H1 (cell line): Measurements from ENCODE around the gene EGR1. TPM values are rescaled to one million over a fixed set of nuclear protein-coding genes. Genes with fewer than 3 reads are reported as not detected.
A peak's percentile ranks its signal among the peaks of the same experiment; 100 is the strongest.

ENCODE experiments used
- CTCF ChIA-PET: fragments of 300-600 bp; sonication (Branson Sonifier 250); formaldehyde crosslinking; loops from one replicate; lab custom pipeline; 2021; ENCODE audit not compliant: partially characterized antibody; lab: Charles Lee
- POLR2A ChIA-PET: fragments of 300-600 bp; sonication (Branson Sonifier 250); formaldehyde crosslinking; loops from one replicate; lab custom pipeline; 2021; ENCODE audit warnings: inconsistent platforms; ENCODE audit not compliant: partially characterized antibody; lab: Charles Lee
- DNase-seq, 2 experiments: peaks; one replicate each; pipeline versions ENCODE4 v3.0.0 to v3.0.0-alpha.2; 2010 to 2022; ENCODE audit warnings: low spot score in 2 of 2, low read depth in 1 of 2, mixed read lengths in 1 of 2
- FAIRE-seq: peaks from 2 replicates; lab custom pipeline; 2011; peaks lifted over from hg19 to GRCh38; lab: Jason Lieb, UNC
- H2AFZ ChIP-seq: 2 replicates; pipeline ENCODE4 v1.8.1; 2012; ENCODE audit warnings: low read length, inconsistent platforms
- H2AK5ac ChIP-seq: 2 replicates; pipeline ENCODE4 v1.6.1; 2013; ENCODE audit warnings: low read depth, low read length
- H2BK120ac ChIP-seq: replicated peaks from 2 replicates; pipeline ENCODE3; 2013; ENCODE audit warnings: low read depth, low read length, inconsistent platforms
- H2BK12ac ChIP-seq: 2 replicates; pipeline ENCODE4 v1.6.1; 2013; ENCODE audit warnings: low read depth, low read length
- H2BK15ac ChIP-seq: 2 replicates; pipeline ENCODE4 v1.6.1; 2013; ENCODE audit warnings: low read length
- H2BK20ac ChIP-seq: 2 replicates; pipeline ENCODE4 v1.6.1; 2013; ENCODE audit warnings: low read length
- H2BK5ac ChIP-seq: 2 replicates; pipeline ENCODE4 v1.6.1; 2013; ENCODE audit warnings: low read depth, low read length
- H3K14ac ChIP-seq: 2 replicates; pipeline ENCODE4 v1.6.1; 2013; ENCODE audit warnings: inconsistent platforms; ENCODE audit not compliant: insufficient read length
- H3K18ac ChIP-seq: 2 replicates; pipeline ENCODE4 v1.6.1; 2013; ENCODE audit warnings: low read length; ENCODE audit errors: extremely low read depth
- H3K23ac ChIP-seq: 2 replicates; pipeline ENCODE4 v1.6.1; 2013; ENCODE audit warnings: inconsistent platforms; ENCODE audit not compliant: insufficient read length
- H3K23me2 ChIP-seq: 2 replicates; pipeline ENCODE4 v1.6.1; 2013; ENCODE audit warnings: low read depth, low read length
- H3K27ac ChIP-seq: 2 replicates; pipeline ENCODE4 v1.6.1; 2011; ENCODE audit warnings: low read depth, low read length, inconsistent platforms
- H3K27me3 ChIP-seq, 4 experiments: replicated peaks in 1 of 4; 1 replicate in 1 of 4; 2 replicates in 3 of 4; pipeline versions ENCODE4 v1.6.1 to v1.8.1; 2011 to 2013; ENCODE audit warnings: low read length in 3 of 4, mild to moderate bottlenecking in 3 of 4, inconsistent platforms in 2 of 4, mixed read lengths in 2 of 4, moderate library complexity in 1 of 4; ENCODE audit not compliant: control insufficient read depth in 3 of 4, insufficient read depth in 3 of 4; ENCODE audit errors: extremely low read depth in 1 of 4
- H3K36me3 ChIP-seq, 4 experiments: 2 replicates each; pipeline versions ENCODE4 v1.6.1 to v1.8.1; 2011 to 2013; ENCODE audit warnings: mild to moderate bottlenecking in 4 of 4, low read length in 3 of 4, moderate library complexity in 2 of 4, control low read depth in 1 of 4, inconsistent platforms in 1 of 4; ENCODE audit not compliant: insufficient read depth in 4 of 4, control insufficient read depth in 2 of 4
- H3K4ac ChIP-seq: replicated peaks from 2 replicates; pipeline ENCODE3; 2013; ENCODE audit warnings: low read length, low read depth, mixed read lengths, inconsistent platforms; ENCODE audit not compliant: insufficient read length
- H3K4me1 ChIP-seq, 4 experiments: replicated peaks in 1 of 4; 1 replicate in 1 of 4; 2 replicates in 3 of 4; pipeline versions ENCODE4 v1.6.1 to v1.8.1; 2011 to 2013; ENCODE audit warnings: low read length in 3 of 4, inconsistent platforms in 2 of 4, mixed read lengths in 1 of 4; ENCODE audit not compliant: insufficient read depth in 4 of 4, control insufficient read depth in 3 of 4
- H3K4me2 ChIP-seq, 2 experiments: 2 replicates each; pipeline versions ENCODE4 v1.6.1 to v1.8.1; 2011 to 2013; ENCODE audit warnings: low read depth in 2 of 2, low read length in 2 of 2, control low read depth in 1 of 2, inconsistent platforms in 1 of 2, mild to moderate bottlenecking in 1 of 2; ENCODE audit not compliant: insufficient read depth in 1 of 2
- H3K4me3 ChIP-seq, 4 experiments: fragments of 200-600, 300-600 bp in 1 of 4; sonication (generic), shearing (Covaris generic), sonication (Bioruptor Twin) in 1 of 4; 2 replicates each; pipeline versions ENCODE4 v1.5.1 to v1.8.1; 2011 to 2016; ENCODE audit warnings: low read length in 4 of 4, low read depth in 3 of 4, control low read depth in 2 of 4, inconsistent platforms in 2 of 4, mild to moderate bottlenecking in 2 of 4, mixed read lengths in 1 of 4, moderate library complexity in 1 of 4; ENCODE audit not compliant: insufficient read depth in 2 of 4; ENCODE audit errors: extremely low read depth in 1 of 4
- H3K56ac ChIP-seq: replicated peaks from 2 replicates; pipeline ENCODE3; 2013; ENCODE audit warnings: low read depth, mild to moderate bottlenecking, mixed read lengths, low read length, inconsistent platforms; ENCODE audit not compliant: insufficient read length
- H3K79me1 ChIP-seq: 2 replicates; pipeline ENCODE4 v1.6.1; 2013; ENCODE audit warnings: low read depth, low read length, control low read depth
- H3K79me2 ChIP-seq, 2 experiments: 2 replicates each; pipeline versions ENCODE4 v1.6.1 to v1.8.1; 2012 to 2013; ENCODE audit warnings: low read length in 2 of 2, mild to moderate bottlenecking in 2 of 2, inconsistent platforms in 1 of 2; ENCODE audit not compliant: insufficient read depth in 2 of 2, control insufficient read depth in 1 of 2
- H3K9ac ChIP-seq, 4 experiments: replicated peaks in 1 of 4; 1 replicate in 1 of 4; 2 replicates in 3 of 4; pipeline versions ENCODE4 v1.6.1 to v1.8.1; 2011 to 2013; ENCODE audit warnings: low read depth in 3 of 4, low read length in 3 of 4, control low read depth in 2 of 4, mild to moderate bottlenecking in 2 of 4, moderate library complexity in 2 of 4, inconsistent platforms in 1 of 4; ENCODE audit errors: extremely low read depth in 1 of 4
- H3K9me3 ChIP-seq, 2 experiments: 2 replicates each; pipeline versions ENCODE4 v1.6.1 to v1.8.1; 2012 to 2013; ENCODE audit warnings: mild to moderate bottlenecking in 2 of 2, moderate library complexity in 2 of 2, control low read depth in 1 of 2, inconsistent platforms in 1 of 2, low read depth in 1 of 2, low read length in 1 of 2, mixed read lengths in 1 of 2; ENCODE audit not compliant: insufficient read depth in 2 of 2
- H4K20me1 ChIP-seq, 2 experiments: replicated peaks in 1 of 2; 2 replicates each; pipeline versions ENCODE3 to v1.8.1; 2011 to 2013; ENCODE audit warnings: inconsistent platforms in 2 of 2, low read length in 2 of 2, mild to moderate bottlenecking in 1 of 2; ENCODE audit not compliant: insufficient read depth in 2 of 2, control insufficient read depth in 1 of 2
- H4K5ac ChIP-seq: 2 replicates; pipeline ENCODE4 v1.6.1; 2013; ENCODE audit warnings: low read length, low read depth, mixed read lengths, inconsistent platforms; ENCODE audit not compliant: insufficient read length
- H4K8ac ChIP-seq: 2 replicates; pipeline ENCODE4 v1.8.0; 2013; ENCODE audit warnings: mild to moderate bottlenecking, moderate library complexity, low read length, inconsistent platforms; ENCODE audit not compliant: insufficient read depth; ENCODE audit errors: extremely low read depth
- H4K91ac ChIP-seq: replicated peaks from 2 replicates; pipeline ENCODE3; 2013; ENCODE audit warnings: low read length, mixed read lengths, inconsistent platforms; ENCODE audit not compliant: insufficient read length
- GABPA ChIP-seq: IDR thresholded peaks from 2 replicates; pipeline ENCODE4 v1.6.1; 2011; ENCODE audit warnings: mild to moderate bottlenecking, low read length, moderate library complexity, borderline replicate concordance; ENCODE audit not compliant: insufficient read depth
- MAFK ChIP-seq: IDR thresholded peaks from 2 replicates; pipeline ENCODE4 v1.6.1; 2012; ENCODE audit warnings: low read depth, mild to moderate bottlenecking, improper control_type of control experiment, low read length
- SIN3A ChIP-seq, 2 experiments: IDR thresholded peaks in 1 of 2; conservative IDR thresholded peaks in 1 of 2; 2 replicates each; pipeline ENCODE4 v1.6.1; 2011 to 2012; ENCODE audit warnings: low read length in 2 of 2, improper control_type of control experiment in 1 of 2, low read depth in 1 of 2, mild to moderate bottlenecking in 1 of 2
- SP2 ChIP-seq: IDR thresholded peaks from 2 replicates; pipeline ENCODE4 v1.6.1; 2012; ENCODE audit warnings: mild to moderate bottlenecking, low read length, inconsistent platforms
- whole genome bisulfite sequencing, 2 experiments: shearing (Covaris generic) in 1 of 2; methylation state at CpG; one replicate each; pipeline versions ENCODE4 v1.1.6 to v1.1.7; 2013 to 2015; ENCODE audit warnings: low lambda C conversion rate in 2 of 2, mixed read lengths in 2 of 2, inconsistent platforms in 1 of 2, low coverage in 1 of 2, missing lambda C conversion rate in 1 of 2; ENCODE audit not compliant: insufficient replicate concordance in 2 of 2, insufficient coverage in 1 of 2, insufficient read length in 1 of 2; ENCODE audit errors: extremely low coverage in 1 of 2, missing lambda C conversion rate in 1 of 2; 5-methylcytosine and 5-hydroxymethylcytosine counted together
- polyA plus RNA-seq, 7 experiments: library from polyadenylated mRNA; depleted of rRNA in 3 of 7; stranded (reverse) in 5 of 7; unstranded in 2 of 7; fragments of >200 nt in 5 of 7; fragments of 200-250 nt in 2 of 7; gene quantifications; 1 replicate in 5 of 7; 2 replicates in 1 of 7; 4 replicates in 1 of 7; pipeline versions ENCODE4 v1.2.1 to v1.2.3, GENCODE V29; 2011 to 2013; ENCODE audit warnings: missing spikeins in 2 of 7, mixed read lengths in 2 of 7
- total RNA-seq: library from RNA; stranded (reverse); fragmentation: NEBNext Ultra II Directional; extraction: Animal tissue kit (Norgen Biotek cat#: 25700); gene quantifications from 2 replicates; pipeline ENCODE4 v1.2.1, GENCODE V29; 2021
- TF ChIP-seq, protein P1 (sequence below): IDR thresholded peaks from 2 replicates; pipeline ENCODE4 v1.6.1; 2011; ENCODE audit warnings: low read length, improper control_type of control experiment
- TF ChIP-seq, protein P2 (sequence below), 3 experiments: IDR thresholded peaks; 1 replicate in 2 of 3; 2 replicates in 1 of 3; pipeline versions ENCODE4 v1.5.1 to v1.6.1; 2011; ENCODE audit warnings: low read length in 3 of 3, mild to moderate bottlenecking in 3 of 3, inconsistent platforms in 2 of 3, low read depth in 1 of 3, moderate library complexity in 1 of 3; ENCODE audit not compliant: insufficient read depth in 1 of 3; ENCODE audit errors: control extremely low read depth in 1 of 3

The EGR1 gene
- total and polyA plus RNA-seq, 2 of the 8 experiments (the other 6 are each of a cell fraction or from before 2014, with no cell fraction given), result 16.2 to 35.5 TPM

DNA sequence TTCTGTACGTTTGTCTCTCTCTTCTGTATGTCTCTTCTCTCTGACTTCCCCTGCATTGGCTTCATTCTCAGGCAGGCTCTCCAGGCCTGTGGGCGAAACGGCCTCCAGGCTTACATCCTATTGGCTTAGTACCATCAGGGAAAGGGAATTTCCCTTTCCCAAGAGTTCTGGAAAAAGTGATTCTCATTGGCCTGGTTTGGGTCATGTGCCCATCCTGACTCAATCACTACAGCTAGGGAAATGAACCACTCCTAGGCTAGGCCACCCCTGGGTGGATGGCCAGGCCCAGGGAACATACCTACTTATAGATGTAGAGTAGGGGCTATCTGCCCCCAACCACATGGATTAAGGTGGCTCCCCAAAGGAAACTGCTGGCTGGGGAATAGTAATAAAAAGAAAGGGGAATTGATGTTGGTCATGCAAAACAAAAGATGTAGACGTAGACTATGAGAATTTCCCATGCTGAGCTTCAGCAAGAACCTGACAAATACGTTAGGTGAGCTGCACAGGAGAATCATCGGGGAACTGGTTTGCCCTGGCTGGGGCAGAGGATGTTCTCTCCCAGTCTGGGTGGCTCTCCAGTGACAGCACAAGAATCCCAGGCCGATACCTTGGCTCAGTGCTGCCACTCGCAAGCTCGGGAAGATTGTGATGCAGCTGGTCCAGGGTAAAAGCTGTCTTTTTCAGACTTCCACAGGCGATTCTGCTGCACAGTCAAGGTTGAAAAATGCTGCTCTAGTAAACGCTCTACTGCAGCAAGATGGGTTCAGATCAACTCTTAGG is 3.7 kb upstream of the EGR1 start:
- Histone ChIP-seq H2BK15ac (no peak overlapping the region), H3K14ac (no peak overlapping the region), H3K9me3 (no peaks in the 10 kb centered on the region), H3K4me1 (peaks cover 0 to 8% (median 1%) of the 10 kb centered on the region in 4 experiments; a peak in 5 of 7 replicates), H4K91ac (no peak overlapping the region), H2BK120ac (no peak overlapping the region), H3K79me1 (no peaks in the 10 kb centered on the region), H3K4me3 (no peak overlapping the region), H3K56ac (no peak overlapping the region), H3K36me3 (peaks cover 0 to under 1% (median 0%) of the 10 kb centered on the region in 4 experiments; a peak in 1 of 8 replicates), H3K18ac (no peak overlapping the region), H4K8ac (no peak overlapping the region), H3K9ac (no peak overlapping the region), H4K20me1 (peaks cover 5 to 8% of the 10 kb centered on the region in 2 experiments), H3K27me3 (peaks cover 0 to 11% (median 10%) of the 10 kb centered on the region in 4 experiments; a peak in 5 of 7 replicates), H3K4me2 (no peak overlapping the region), H3K79me2 (peaks cover 0 to 4% of the 10 kb centered on the region in 2 experiments; a peak in 1 of 4 replicates), H3K27ac (no peak overlapping the region), H4K5ac (no peak overlapping the region), H2BK5ac (no peak overlapping the region), H2BK20ac (0 out of 2 replicates have a peak overlapping the region, but pooled peaks have one; percentile 3), H2AFZ (no peak overlapping the region), H3K4ac (peak overlapping the region; percentile 33), H3K23me2 (peaks cover 19% of the 10 kb centered on the region), H2AK5ac (no peak overlapping the region), H2BK12ac (no peak overlapping the region), H3K23ac (no peak overlapping the region)
- WGBS, 2 experiments, result 84% methylated on average over 11 of the region's 11 CpGs; no CpG with 5 or more reads in 1 of the 2 experiments
- POLR2A ChIA-PET, result interaction anchor here (0.9 to 15.1 kb wide), 8 partner anchors 14 to 248 kb away, joined by 3 to 294 read pairs (median 15); partner anchors contain the start of genes CDC23, ETF1 and KDM3B
- FAIRE-seq (peak; percentile 7), DNase-seq (no peak)
- CTCF ChIA-PET, result interaction anchor here (0.5 to 24.9 kb wide), 5 partner anchors 11 to 88 kb away, joined by 3 to 532 read pairs (median 5); partner anchors contain the start of gene REEP2
- TF ChIP-seq, protein P1, sequence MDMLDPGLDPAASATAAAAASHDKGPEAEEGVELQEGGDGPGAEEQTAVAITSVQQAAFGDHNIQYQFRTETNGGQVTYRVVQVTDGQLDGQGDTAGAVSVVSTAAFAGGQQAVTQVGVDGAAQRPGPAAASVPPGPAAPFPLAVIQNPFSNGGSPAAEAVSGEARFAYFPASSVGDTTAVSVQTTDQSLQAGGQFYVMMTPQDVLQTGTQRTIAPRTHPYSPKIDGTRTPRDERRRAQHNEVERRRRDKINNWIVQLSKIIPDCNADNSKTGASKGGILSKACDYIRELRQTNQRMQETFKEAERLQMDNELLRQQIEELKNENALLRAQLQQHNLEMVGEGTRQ, result peak; percentile 67; the same call in 1 of the 2 replicates
- TF ChIP-seq SIN3A (conservative IDR thresholded peaks at IDR 0.05 in 1 of 2, IDR thresholded peaks at IDR 0.05 in 1 of 2; ENCODE audit: low read depth in 1 of 2, low read length in 2 of 2) (no peak), SP2 (no peak), MAFK (no peak), GABPA (no peak)
- TF ChIP-seq, protein P2, sequence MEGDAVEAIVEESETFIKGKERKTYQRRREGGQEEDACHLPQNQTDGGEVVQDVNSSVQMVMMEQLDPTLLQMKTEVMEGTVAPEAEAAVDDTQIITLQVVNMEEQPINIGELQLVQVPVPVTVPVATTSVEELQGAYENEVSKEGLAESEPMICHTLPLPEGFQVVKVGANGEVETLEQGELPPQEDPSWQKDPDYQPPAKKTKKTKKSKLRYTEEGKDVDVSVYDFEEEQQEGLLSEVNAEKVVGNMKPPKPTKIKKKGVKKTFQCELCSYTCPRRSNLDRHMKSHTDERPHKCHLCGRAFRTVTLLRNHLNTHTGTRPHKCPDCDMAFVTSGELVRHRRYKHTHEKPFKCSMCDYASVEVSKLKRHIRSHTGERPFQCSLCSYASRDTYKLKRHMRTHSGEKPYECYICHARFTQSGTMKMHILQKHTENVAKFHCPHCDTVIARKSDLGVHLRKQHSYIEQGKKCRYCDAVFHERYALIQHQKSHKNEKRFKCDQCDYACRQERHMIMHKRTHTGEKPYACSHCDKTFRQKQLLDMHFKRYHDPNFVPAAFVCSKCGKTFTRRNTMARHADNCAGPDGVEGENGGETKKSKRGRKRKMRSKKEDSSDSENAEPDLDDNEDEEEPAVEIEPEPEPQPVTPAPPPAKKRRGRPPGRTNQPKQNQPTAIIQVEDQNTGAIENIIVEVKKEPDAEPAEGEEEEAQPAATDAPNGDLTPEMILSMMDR (IDR thresholded peaks at IDR 0.05; ENCODE audit: control extremely low read depth in 1 of 3, insufficient read depth in 1 of 3, low read depth in 1 of 3, low read length in 3 of 3), result no peak
